H9 (cell line): ENCODE data around the gene IL1RAPL1. TPM values are rescaled to one million over a fixed set of nuclear protein-coding genes. Genes with fewer than 3 reads are reported as not detected.

Experiments
- DNase-seq: peaks from one replicate; pipeline ENCODE4 v3.0.0-alpha.2; 2017
- H2AFZ ChIP-seq: one replicate; pipeline ENCODE4 v1.6.1; 2013; ENCODE audit warnings: mild to moderate bottlenecking, low read length, control low read depth, moderate library complexity
- H2AK5ac ChIP-seq: 2 replicates; pipeline ENCODE4 v1.6.1; 2013; ENCODE audit warnings: low read length, control low read depth, mixed read lengths; ENCODE audit not compliant: insufficient read length
- H2BK120ac ChIP-seq: one replicate; pipeline ENCODE4 v1.6.1; 2013; ENCODE audit warnings: low read depth, mild to moderate bottlenecking, low read length, control low read depth, inconsistent platforms; ENCODE audit not compliant: poor library complexity, severe bottlenecking
- H2BK12ac ChIP-seq: 2 replicates; pipeline ENCODE4 v1.6.1; 2013; ENCODE audit warnings: low read length, control low read depth, mixed read lengths, low read depth; ENCODE audit not compliant: insufficient read length
- H2BK15ac ChIP-seq: 2 replicates; pipeline ENCODE4 v1.6.1; 2013; ENCODE audit warnings: low read depth, low read length, control low read depth
- H2BK20ac ChIP-seq: one replicate; pipeline ENCODE4 v1.6.1; 2013; ENCODE audit warnings: low read depth, mild to moderate bottlenecking, low read length, control low read depth, inconsistent platforms; ENCODE audit not compliant: poor library complexity, severe bottlenecking
- H2BK5ac ChIP-seq: 2 replicates; pipeline ENCODE4 v1.6.1; 2013; ENCODE audit warnings: low read length, control low read depth, mixed read lengths; ENCODE audit not compliant: insufficient read length
- H3K14ac ChIP-seq: 2 replicates; pipeline ENCODE4 v1.6.1; 2013; ENCODE audit warnings: low read length, control low read depth; ENCODE audit not compliant: insufficient read depth
- H3K18ac ChIP-seq: 2 replicates; pipeline ENCODE4 v1.6.1; 2013; ENCODE audit warnings: low read depth, mild to moderate bottlenecking, mixed read lengths, low read length, control low read depth; ENCODE audit not compliant: insufficient read length
- H3K23ac ChIP-seq: 2 replicates; pipeline ENCODE4 v1.6.1; 2013; ENCODE audit warnings: low read length, control low read depth, mixed read lengths, low read depth; ENCODE audit not compliant: insufficient read length
- H3K23me2 ChIP-seq: 2 replicates; pipeline ENCODE4 v1.6.1; 2013; ENCODE audit warnings: low read depth, mild to moderate bottlenecking, mixed read lengths, low read length, control low read depth; ENCODE audit not compliant: insufficient read length, poor library complexity, severe bottlenecking
- H3K27ac ChIP-seq: 2 replicates; pipeline ENCODE4 v1.5.1; 2013; ENCODE audit warnings: low read length, control low read depth, mixed read lengths, low read depth; ENCODE audit not compliant: insufficient read length
- H3K27me3 ChIP-seq: 2 replicates; pipeline ENCODE4 v1.6.1; 2013; ENCODE audit warnings: low read length, control low read depth, inconsistent platforms; ENCODE audit not compliant: insufficient read depth
- H3K4ac ChIP-seq: 2 replicates; pipeline ENCODE4 v1.6.1; 2013; ENCODE audit warnings: low read depth, mild to moderate bottlenecking, control low read depth, inconsistent platforms, low read length, moderate library complexity
- H3K4me1 ChIP-seq: 2 replicates; pipeline ENCODE4 v1.6.1; 2013; ENCODE audit warnings: low read length, control low read depth, inconsistent platforms; ENCODE audit not compliant: insufficient read depth
- H3K4me2 ChIP-seq: 2 replicates; pipeline ENCODE4 v1.6.1; 2013; ENCODE audit warnings: low read length, control low read depth, mixed read lengths; ENCODE audit not compliant: insufficient read length, insufficient read depth
- H3K56ac ChIP-seq: 2 replicates; pipeline ENCODE4 v1.6.1; 2013; ENCODE audit warnings: low read depth, mild to moderate bottlenecking, mixed read lengths, low read length, control low read depth; ENCODE audit not compliant: insufficient read length
- H3K79me1 ChIP-seq: 2 replicates; pipeline ENCODE4 v1.6.1; 2013; ENCODE audit warnings: low read depth, mild to moderate bottlenecking, moderate library complexity, low read length, control low read depth, inconsistent platforms; ENCODE audit not compliant: insufficient read depth, poor library complexity, severe bottlenecking
- H3K79me2 ChIP-seq: 2 replicates; pipeline ENCODE4 v1.6.1; 2013; ENCODE audit warnings: low read length, control low read depth, inconsistent platforms; ENCODE audit not compliant: insufficient read depth
- H3K9ac ChIP-seq: 2 replicates; pipeline ENCODE4 v1.6.1; 2013; ENCODE audit warnings: low read length, control low read depth, mixed read lengths; ENCODE audit not compliant: insufficient read length; ENCODE audit errors: extremely low read depth
- H3K9me3 ChIP-seq: one replicate; pipeline ENCODE4 v1.6.1; 2013; ENCODE audit warnings: low read depth, low read length, inconsistent platforms; ENCODE audit not compliant: control insufficient read depth
- H3T11ph ChIP-seq: one replicate; pipeline ENCODE4 v1.6.1; 2013; ENCODE audit warnings: mild to moderate bottlenecking, low read length, control low read depth, inconsistent platforms
- H4K20me1 ChIP-seq: one replicate; pipeline ENCODE4 v1.6.1; 2013; ENCODE audit not compliant: control insufficient read depth, insufficient read length, insufficient read depth
- H4K5ac ChIP-seq: 2 replicates; pipeline ENCODE4 v1.6.1; 2013; ENCODE audit warnings: low read depth, mild to moderate bottlenecking, mixed read lengths, low read length, control low read depth; ENCODE audit not compliant: insufficient read length
- H4K8ac ChIP-seq: replicated peaks from 2 replicates; pipeline ENCODE4 v1.6.1; 2013; ENCODE audit warnings: low read length, control low read depth, mixed read lengths, low read depth; ENCODE audit not compliant: insufficient read length
- H4K91ac ChIP-seq: 2 replicates; pipeline ENCODE4 v1.6.1; 2013; ENCODE audit warnings: low read depth, mild to moderate bottlenecking, moderate library complexity, mixed read lengths, low read length, control low read depth; ENCODE audit not compliant: insufficient read length
- H3K27ac Mint-ChIP-seq, 3 experiments: 2 replicates in 2 of 3; 3 replicates in 1 of 3; pipeline ENCODE4 v1.8.0; 2020 to 2021; ENCODE audit warnings: mixed read lengths in 3 of 3, mild to moderate bottlenecking in 1 of 3, moderate library complexity in 1 of 3
- H3K27me3 Mint-ChIP-seq: 2 replicates; pipeline ENCODE4 v1.8.0; 2021; ENCODE audit warnings: low read depth, mild to moderate bottlenecking, moderate library complexity, mixed read lengths
- H3K36me3 Mint-ChIP-seq, 3 experiments: 2 replicates in 2 of 3; 3 replicates in 1 of 3; pipeline ENCODE4 v1.8.0; 2020 to 2021; ENCODE audit warnings: low read depth in 3 of 3, mixed read lengths in 3 of 3; ENCODE audit not compliant: insufficient read depth in 1 of 3
- H3K4me1 Mint-ChIP-seq, 2 experiments: 2 replicates each; pipeline ENCODE4 v1.8.0; 2020; ENCODE audit warnings: mixed read lengths in 2 of 2
- H3K4me3 Mint-ChIP-seq, 2 experiments: 2 replicates in 1 of 2; 3 replicates in 1 of 2; pipeline ENCODE4 v1.8.0; 2020 to 2021; ENCODE audit warnings: mild to moderate bottlenecking in 2 of 2, mixed read lengths in 2 of 2, moderate library complexity in 1 of 2
- H3K9me3 Mint-ChIP-seq, 2 experiments: 2 replicates in 1 of 2; 3 replicates in 1 of 2; pipeline ENCODE4 v1.8.0; 2020; ENCODE audit warnings: mild to moderate bottlenecking in 2 of 2, mixed read lengths in 2 of 2, moderate library complexity in 1 of 2
- CTCF ChIP-seq: fragments of 200-600 bp; sonication (generic); conservative IDR thresholded peaks from 3 replicates; pipeline ENCODE4 v1.8.0; 2021; ENCODE audit warnings: antibody characterized with exemption, mild to moderate bottlenecking
- WGBS: extraction: QIAGEN DNeasy Blood & Tissue Kit; methylation state at CpG from one replicate; pipeline ENCODE4 v1.1.7; 2013; ENCODE audit warnings: missing lambda C conversion rate, low lambda C conversion rate, mixed read lengths; ENCODE audit not compliant: insufficient read length; ENCODE audit errors: extremely low coverage; 5-methylcytosine and 5-hydroxymethylcytosine counted together
- total RNA-seq: library from RNA; stranded (reverse); gene quantifications from 2 replicates; pipeline ENCODE4 v1.2.1, GENCODE V29; 2021

IL1RAPL1 gene
- total RNA-seq, 1 experiment from 2014 or later, result 0.31 TPM

- H3K27me3 ChIP-seq, result no peaks in the 10 kb centered on the region; the same call in 1 of the 2 replicates
- H3K23ac ChIP-seq, result no peak overlapping the region
- Mint-ChIP-seq H3K27ac (no peak overlapping the region), H3K4me3 (no peak overlapping the region), H3K9me3 (peaks cover 0 to 36% of the 10 kb centered on the region in 2 experiments; a peak in 4 of 5 replicates), H3K4me1 (peaks cover 4% of the 10 kb centered on the region in 2 experiments; a peak in 3 of 4 replicates), H3K36me3 (no peaks in the 10 kb centered on the region), H3K27me3 (no peaks in the 10 kb centered on the region)
- no peaks in the 10 kb centered on the region for H3K23me2 ChIP-seq
- no peak overlapping the region for H3K4me2 ChIP-seq
- H3K9ac ChIP-seq, result no peak overlapping the region
- no peak overlapping the region for H2BK15ac ChIP-seq
- no peak overlapping the region for H2AK5ac ChIP-seq
- no peak for DNase-seq
- H2BK20ac ChIP-seq, result no peak overlapping the region
- H4K8ac ChIP-seq, result no peak overlapping the region
- H4K5ac ChIP-seq, result no peak overlapping the region
- H3K9me3 ChIP-seq, result no peaks in the 10 kb centered on the region
- H2BK5ac ChIP-seq, result no peak overlapping the region
- no peak overlapping the region for H2AFZ ChIP-seq
- no peak for TF ChIP-seq CTCF
- H4K20me1 ChIP-seq, result no peaks in the 10 kb centered on the region
- H3K4me1 ChIP-seq, result no peaks in the 10 kb centered on the region; the same call in 1 of the 2 replicates
- no peak overlapping the region for H2BK12ac ChIP-seq
- no peak overlapping the region for H2BK120ac ChIP-seq
- H3K79me2 ChIP-seq, result no peaks in the 10 kb centered on the region
- H3K56ac ChIP-seq, result no peak overlapping the region
- no peak overlapping the region for H3K27ac ChIP-seq
- no peak overlapping the region for H3K14ac ChIP-seq
- H3K79me1 ChIP-seq, result no peaks in the 10 kb centered on the region
- no peak overlapping the region for H3K18ac ChIP-seq
- no CpG with 5 or more reads among the region's 5 CpGs for WGBS
- H3K4ac ChIP-seq, result no peak overlapping the region
- no peak overlapping the region for H4K91ac ChIP-seq
- no peak overlapping the region for H3T11ph ChIP-seq
Measured at GRCh38 chrX:29666366-29666765, 1079.1 kb downstream of the IL1RAPL1 start.
